Measurements from ENCODE around the gene LRTM2.

The LRTM2 gene

DNA sequence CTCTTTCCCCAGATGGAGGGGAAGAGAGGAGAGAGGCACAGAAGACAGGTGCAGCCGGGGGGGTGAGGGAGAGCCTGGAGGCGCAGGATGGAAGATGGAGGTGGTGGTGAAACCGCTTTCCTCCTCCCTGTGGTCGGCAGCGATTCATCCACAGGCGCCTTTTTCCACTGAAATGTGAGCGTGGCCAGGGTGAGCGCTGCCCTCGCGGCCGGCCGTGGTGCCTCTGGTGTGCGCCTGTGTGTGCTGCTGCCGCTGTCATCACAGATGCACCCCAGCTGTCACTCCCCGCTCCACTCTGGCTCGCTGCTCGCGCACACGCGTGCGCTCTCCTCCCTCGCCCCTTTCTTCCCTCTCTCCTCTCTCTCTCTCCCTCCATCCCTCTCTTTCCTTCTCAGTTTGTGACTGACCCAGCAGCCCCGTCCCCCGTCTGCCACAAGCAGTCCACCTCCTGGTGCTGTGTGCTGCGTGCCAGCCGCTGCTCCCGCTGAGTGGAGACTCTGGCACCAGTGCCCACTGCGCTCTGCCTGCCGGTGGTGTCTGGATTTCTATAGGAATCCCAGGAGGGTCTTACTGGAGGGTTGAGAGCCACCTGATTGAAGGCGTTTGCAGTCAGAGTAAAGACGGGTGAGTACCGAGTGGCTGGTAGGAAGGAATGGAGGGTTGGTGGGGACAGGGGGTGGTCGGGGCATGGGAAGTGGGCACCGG lies at the start of gene LRTM2:
Gene LRTM2, plus strand, starts transcription at position 375 of the 705 bp plus-strand sequence. CDS start 7,584 bp downstream, outside the sequence.
- DNase-seq = no peak

DNA sequence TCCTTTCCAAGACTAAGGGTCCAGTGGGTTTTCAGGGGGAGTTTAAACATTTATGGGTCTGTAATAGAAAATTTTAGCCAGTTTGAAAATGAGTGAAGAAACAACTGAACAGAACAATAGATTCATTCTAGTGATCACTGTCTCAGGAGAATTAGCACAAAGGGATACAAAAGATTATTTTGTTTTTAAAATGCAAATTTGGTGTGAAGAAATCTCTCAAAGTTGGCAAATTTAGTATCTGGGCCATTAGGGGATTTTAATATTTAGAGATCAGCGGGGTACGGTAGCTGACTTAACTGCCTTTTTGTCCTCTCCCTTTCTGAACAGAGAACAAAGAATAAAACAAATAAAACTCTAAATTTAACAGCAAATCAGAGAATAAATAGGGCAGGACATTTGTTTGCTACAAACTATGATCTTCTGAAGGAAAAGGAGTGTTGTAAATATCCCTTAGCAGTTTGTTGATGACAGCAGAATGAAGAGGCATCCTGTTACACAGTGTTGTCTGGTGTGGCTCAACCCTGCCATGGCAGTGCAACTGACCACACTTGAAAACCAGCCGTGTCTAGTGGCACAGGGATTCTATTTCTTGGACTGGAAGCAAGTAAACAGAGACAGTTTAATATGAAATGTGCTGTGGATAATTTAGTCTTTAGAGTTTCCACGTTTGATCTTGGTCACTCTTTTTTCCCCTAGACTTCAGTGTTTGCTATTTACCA lies 46.3 kb upstream of the LRTM2 start:
- DNase-seq = no peak

- DNase-seq = no peak
Measured at GRCh38 chr12:1776170-1776921, 44.0 kb upstream of the LRTM2 start.

DNA sequence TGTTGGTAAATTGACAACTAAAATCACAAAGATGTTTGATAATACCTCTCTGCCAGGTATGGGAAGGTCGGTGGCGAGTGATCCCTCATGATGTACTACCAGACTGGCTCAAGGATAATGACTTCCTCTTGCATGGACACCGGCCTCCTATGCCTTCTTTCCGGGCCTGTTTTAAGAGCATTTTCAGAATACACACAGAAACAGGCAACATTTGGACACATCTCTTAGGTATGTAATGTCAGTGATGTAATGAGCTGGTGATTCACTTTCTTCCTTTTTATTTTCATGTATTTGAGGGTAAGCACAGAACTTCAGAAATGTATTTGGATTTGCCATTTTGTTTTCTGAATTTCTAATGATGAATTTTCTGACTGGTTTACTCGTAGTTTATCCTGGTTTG lies 42.6 kb upstream of the LRTM2 start:
- DNase-seq = no peak

DNA sequence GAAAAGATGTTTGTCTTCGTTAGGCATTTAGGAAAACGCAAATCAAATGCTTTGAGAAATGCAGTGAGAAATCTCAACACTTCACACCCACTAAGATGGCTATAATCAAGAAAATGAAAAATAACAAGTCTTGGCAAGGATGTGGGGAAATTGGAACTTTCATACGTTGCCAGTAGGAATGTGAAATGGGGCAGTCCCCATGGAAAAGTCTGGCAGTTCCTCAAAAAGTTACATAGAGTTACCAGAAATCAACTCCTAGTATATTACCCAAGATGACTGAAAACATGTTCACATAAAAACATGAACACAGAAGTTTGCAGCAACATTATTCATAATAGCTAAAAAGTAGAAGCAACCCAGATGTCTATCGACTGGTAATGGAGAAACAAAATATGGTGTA lies 41.5 kb upstream of the LRTM2 start:
- DNase-seq = no peak

DNA sequence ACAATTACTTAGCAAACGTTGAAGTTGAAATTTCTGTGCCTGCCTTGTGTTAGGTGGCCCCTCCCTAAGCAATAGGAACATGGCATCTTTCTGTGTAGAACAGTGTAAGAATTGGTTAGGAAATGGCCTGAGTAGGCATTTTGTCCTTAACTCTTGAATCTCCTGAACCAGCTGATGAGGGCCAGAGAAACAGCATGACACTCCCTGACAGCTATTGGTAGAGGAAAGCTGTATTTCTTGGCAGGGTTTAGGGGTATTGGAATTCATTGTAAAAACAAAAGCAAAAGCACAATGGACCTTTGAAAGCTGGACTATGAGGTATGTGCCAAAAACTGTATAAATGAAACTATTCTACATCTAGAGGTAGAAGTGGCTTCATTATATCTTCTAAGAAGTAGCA lies 40.6 kb upstream of the LRTM2 start:
- DNase-seq = no peak

GRCh38 chr12:1781772-1782171 lies 38.6 kb upstream of the LRTM2 start:
- no peak for DNase-seq

GRCh38 chr12:1782215-1782614 lies 38.1 kb upstream of the LRTM2 start:
- no peak for DNase-seq

GRCh38 chr12:1787714-1788113 lies 32.7 kb upstream of the LRTM2 start:
- no peak for DNase-seq

DNA sequence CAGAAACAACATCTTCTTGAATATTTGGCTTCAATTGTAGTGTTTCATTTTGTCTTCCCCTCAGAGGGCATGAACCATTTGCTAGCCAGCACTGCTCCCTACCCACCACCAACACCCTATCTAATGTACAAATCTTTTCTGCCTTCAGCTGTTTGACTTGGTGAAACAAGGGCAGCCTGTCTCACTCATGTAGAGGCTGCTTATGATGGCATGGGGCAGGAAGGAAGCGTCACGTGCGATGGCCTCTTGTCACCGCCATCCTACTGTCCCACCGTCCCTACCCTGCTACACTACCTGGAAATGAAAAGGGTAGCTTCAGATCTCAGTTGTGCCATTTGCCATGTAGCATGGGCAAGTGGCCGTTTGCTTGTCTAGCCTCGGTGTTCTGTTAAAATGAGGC lies 29.9 kb upstream of the LRTM2 start:
- no peak for DNase-seq

DNA sequence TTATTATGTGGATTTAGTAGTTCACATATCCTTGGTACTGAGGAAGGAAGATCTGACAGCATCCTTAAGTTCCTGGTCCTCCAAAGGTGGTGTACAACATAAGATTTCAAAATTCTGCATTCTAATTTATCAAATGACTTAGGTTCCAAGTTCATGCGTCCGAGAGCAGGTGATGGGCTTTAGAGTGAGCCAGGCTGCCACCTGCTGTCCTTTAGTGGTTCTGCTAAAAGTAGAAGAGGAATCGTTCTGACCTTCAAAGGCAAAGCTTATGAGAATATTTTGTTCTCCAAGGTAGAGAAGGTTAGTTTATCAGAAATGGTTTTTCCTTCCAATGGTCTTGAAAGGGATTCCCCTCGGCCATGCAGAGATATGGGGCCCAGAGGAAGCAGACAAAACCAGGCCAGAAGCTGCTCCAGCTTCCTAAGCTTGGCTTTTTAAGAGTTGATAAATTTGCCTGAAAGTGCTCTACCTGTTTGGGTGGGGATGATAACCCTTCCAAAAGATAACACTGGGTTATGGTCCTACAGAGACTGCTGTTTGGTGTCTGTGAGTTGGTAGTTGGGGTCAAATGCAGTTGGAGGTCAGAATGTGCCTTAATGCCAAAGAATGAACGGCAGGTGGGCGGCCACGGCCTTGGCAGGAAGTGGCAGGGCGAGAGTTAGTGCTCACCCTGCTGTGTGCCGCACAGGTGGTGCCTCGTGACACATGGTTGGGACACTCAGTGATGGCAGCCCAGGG lies 29.1 kb upstream of the LRTM2 start:
- DNase-seq = peak; percentile 72

DNA sequence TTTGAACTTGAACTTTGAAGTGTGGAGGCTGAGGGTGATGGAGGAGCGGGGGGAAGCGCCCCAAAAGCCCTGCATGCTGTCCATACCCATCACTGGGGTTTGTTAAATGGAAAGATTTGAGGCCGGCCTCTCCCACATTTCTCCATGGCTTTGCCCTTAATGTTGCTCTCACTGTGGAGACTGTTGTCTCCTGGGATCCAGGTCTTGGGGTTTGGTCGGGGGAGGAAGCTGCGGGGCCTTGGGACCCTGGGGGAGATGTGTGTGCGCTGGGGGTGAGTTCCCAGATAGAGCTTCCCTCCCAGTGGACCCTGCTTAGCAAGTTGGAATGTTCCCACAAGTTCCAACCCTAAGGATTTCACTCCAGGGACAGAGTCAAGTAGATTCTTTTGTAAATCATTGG lies 28.0 kb upstream of the LRTM2 start:
- no peak for DNase-seq

GRCh38 chr12:1793426-1794210 lies 26.7 kb upstream of the LRTM2 start:
- no peak for DNase-seq

DNA sequence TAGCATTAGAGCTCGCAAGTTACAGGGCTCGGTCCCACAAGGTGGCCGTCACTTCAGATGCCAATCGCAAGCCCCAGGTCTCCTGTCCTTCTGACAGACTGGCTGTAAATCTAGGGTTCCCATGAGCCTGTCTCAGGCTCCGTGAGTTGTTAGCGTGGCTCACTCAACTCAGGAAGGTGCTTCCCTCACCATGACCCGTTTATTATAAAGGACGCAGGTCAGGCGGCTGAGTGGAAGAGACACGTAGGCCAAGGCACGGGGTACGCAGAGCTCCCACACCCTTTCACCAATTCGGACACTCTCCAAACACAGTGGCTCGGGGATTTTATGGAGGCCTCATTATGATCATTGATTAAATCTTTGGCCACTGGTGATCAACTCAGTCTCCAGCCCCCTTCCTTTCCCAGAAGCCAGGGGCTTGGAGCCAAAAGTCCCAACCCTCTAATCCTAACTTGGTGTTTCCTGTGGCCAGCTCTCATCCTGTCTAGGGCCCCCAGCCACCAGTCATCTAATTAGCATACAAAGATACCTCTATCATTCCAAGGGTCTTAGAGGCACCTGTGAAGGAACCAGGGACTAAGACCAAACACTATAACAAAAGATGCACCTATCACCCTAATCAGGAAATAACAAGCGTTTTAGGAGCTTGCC lies 25.8 kb upstream of the LRTM2 start:
- no peak for DNase-seq

- no peak for DNase-seq
Measured at GRCh38 chr12:1795221-1795784, 25.1 kb upstream of the LRTM2 start.

DNA sequence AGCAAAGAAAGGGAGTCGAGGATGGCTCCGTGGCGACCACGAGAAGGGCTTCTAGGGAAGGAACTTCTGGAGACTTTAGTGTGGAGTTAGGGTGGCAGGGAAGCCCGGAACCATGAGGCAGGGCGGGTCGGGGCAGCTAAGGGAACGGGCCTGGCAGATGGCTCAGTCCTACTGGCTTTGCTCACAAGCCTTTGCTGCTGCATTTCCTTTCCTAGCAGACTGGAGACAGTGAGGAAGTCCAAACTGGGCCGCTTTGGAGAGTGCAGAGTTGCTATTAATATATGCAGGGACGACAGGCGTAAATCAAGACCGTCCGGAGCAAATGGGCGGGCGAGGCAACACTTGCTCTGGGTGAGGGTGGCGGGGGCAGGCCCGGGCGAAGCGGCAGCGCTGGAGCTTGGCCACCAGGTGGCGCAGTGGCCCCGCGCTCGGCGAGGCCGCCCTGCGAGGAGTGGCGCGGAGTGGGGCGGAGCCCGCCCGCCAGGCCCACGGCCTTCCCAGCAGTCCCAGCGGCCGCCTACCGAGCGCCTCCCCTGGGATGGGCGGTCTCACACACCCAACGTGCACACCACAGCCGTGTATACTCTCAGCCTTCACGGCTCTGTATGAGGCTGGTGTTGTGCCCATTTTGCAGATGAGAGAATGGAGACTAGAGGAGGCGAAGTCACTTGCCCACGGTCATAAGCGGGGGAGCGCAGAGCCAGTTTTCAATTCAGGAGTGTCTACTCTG lies 24.4 kb upstream of the LRTM2 start:
- DNase-seq = peak; percentile 94

DNA sequence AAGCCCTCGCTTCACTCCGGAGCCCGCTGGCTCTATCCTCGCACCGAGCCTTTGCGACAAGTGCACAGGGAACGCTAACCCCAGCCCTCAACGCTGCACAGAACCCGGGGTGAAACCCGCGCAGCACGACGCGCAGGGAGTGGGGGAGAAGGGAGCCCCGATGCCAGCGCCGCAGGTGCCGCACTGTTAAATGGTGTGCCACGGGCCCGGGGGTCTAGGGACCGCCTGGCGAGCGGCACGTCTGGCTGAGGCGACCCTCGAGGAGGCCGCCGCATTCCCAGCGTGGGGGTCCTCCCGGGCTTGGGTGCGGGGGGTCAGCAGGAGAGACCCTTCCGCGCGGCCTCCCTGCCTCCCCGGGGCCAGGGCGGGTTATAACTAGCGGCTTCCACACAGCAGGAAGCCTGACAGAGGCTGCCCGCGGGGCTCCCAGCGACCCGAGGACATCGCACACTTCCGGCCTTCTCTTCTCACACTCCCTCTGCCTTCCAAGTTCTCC lies 23.8 kb upstream of the LRTM2 start:
- DNase-seq = peak; percentile 51

- peak; percentile 60 for DNase-seq
Measured at GRCh38 chr12:1797011-1797901, 23.1 kb upstream of the LRTM2 start.

- no peak for DNase-seq
Measured at GRCh38 chr12:1797991-1798640, 22.2 kb upstream of the LRTM2 start.

Data from stimulated activated CD4-positive, alpha-beta T cell treated with anti-CD3 and anti-CD28 coated beads, Interleukin-4, amount 100 ng/mL, for 24 hours (primary cell).